Neural crest cell (in vitro differentiated cells): ENCODE results near the gene API5. TPM values are rescaled to one million over a fixed set of nuclear protein-coding genes. Genes with fewer than 3 reads are reported as not detected.

Experiments
- DNase-seq: peaks from one replicate; pipeline ENCODE4 v3.0.0; 2021; ENCODE audit warnings: low read depth, mixed read lengths, low spot score
- H3K27ac Mint-ChIP-seq: one replicate; pipeline ENCODE4 v1.8.0; 2021; ENCODE audit warnings: mild to moderate bottlenecking, mixed read lengths; ENCODE audit not compliant: unreplicated experiment
- H3K27me3 Mint-ChIP-seq: 2 replicates; pipeline ENCODE4 v1.8.0; 2021; ENCODE audit warnings: low read depth, mild to moderate bottlenecking, mixed read lengths
- H3K36me3 Mint-ChIP-seq: 2 replicates; pipeline ENCODE4 v1.8.0; 2021; ENCODE audit warnings: low read depth, mild to moderate bottlenecking, mixed read lengths
- H3K4me1 Mint-ChIP-seq: 2 replicates; pipeline ENCODE4 v1.8.0; 2021; ENCODE audit warnings: mixed read lengths
- H3K4me3 Mint-ChIP-seq: one replicate; pipeline ENCODE4 v1.8.0; 2021; ENCODE audit warnings: mild to moderate bottlenecking, mixed read lengths
- H3K9me3 Mint-ChIP-seq: 2 replicates; pipeline ENCODE4 v1.8.0; 2021; ENCODE audit warnings: mixed read lengths
- total RNA-seq: library from RNA; stranded (reverse); gene quantifications from 2 replicates; pipeline ENCODE4 v1.2.1, GENCODE V29; 2021
- TF ChIP-seq, protein P1 (sequence below): fragments of 200-600 bp; sonication (generic); conservative IDR thresholded peaks from 2 replicates; pipeline ENCODE4 v1.5.0; 2021; ENCODE audit warnings: antibody characterized with exemption, mild to moderate bottlenecking

The API5 gene
- total RNA-seq, 1 donor from 2014 or later = 166 TPM

DNA sequence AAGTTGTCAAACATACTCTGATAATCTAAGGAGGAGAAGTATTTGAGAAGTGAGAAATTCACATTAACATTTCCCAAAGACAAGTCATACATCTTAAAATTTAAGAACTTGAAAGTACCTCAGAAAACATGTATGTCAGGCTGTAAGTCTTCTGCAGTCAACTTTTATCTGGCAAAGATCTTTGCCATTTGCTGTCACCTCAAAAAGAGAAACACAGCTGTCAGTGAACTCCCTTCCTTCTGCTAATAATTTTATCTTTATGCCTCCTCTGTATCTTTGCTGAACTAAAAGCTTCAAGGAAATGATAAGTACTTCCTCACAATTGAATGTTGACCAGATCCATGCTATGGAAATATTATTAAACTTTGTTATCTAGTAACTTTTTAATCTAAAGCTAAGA is 65.6 kb downstream of the API5 start:
- Mint-ChIP-seq H3K36me3 (peaks cover 4% of the 10 kb centered on the region), H3K27me3 (no peaks in the 10 kb centered on the region), H3K27ac (no peak overlapping the region), H3K9me3 (no peaks in the 10 kb centered on the region), H3K4me3 (no peak overlapping the region), H3K4me1 (no peaks in the 10 kb centered on the region)
- no peak for DNase-seq
- TF ChIP-seq, protein P1, sequence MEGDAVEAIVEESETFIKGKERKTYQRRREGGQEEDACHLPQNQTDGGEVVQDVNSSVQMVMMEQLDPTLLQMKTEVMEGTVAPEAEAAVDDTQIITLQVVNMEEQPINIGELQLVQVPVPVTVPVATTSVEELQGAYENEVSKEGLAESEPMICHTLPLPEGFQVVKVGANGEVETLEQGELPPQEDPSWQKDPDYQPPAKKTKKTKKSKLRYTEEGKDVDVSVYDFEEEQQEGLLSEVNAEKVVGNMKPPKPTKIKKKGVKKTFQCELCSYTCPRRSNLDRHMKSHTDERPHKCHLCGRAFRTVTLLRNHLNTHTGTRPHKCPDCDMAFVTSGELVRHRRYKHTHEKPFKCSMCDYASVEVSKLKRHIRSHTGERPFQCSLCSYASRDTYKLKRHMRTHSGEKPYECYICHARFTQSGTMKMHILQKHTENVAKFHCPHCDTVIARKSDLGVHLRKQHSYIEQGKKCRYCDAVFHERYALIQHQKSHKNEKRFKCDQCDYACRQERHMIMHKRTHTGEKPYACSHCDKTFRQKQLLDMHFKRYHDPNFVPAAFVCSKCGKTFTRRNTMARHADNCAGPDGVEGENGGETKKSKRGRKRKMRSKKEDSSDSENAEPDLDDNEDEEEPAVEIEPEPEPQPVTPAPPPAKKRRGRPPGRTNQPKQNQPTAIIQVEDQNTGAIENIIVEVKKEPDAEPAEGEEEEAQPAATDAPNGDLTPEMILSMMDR = no peak

DNA sequence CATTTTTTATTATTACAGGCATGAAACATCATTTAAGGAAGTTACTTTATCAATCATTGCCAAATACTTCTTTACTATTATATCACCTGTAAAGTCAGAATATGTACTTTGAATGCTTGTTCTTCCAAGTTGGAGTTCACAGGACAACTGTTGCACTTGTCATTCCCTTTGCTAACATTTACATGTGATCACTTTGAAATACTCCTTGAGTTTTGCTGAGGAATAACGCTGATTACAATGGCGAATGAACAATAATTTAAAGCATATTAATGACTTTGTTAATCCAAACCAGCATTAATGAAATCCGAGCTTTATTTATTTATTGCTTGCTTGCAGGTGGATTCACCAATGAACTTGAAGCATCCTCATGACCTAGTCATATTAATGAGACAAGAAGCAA is 67.1 kb downstream of the API5 start:
- H3K4me1 Mint-ChIP-seq = no peaks in the 10 kb centered on the region
- TF ChIP-seq, protein P1 = no peak
- no peaks in the 10 kb centered on the region for H3K9me3 Mint-ChIP-seq
- H3K27ac Mint-ChIP-seq = no peak overlapping the region
- no peaks in the 10 kb centered on the region for H3K27me3 Mint-ChIP-seq
- H3K36me3 Mint-ChIP-seq = peaks cover 4% of the 10 kb centered on the region
- H3K4me3 Mint-ChIP-seq = no peak overlapping the region
- DNase-seq = no peak

DNA sequence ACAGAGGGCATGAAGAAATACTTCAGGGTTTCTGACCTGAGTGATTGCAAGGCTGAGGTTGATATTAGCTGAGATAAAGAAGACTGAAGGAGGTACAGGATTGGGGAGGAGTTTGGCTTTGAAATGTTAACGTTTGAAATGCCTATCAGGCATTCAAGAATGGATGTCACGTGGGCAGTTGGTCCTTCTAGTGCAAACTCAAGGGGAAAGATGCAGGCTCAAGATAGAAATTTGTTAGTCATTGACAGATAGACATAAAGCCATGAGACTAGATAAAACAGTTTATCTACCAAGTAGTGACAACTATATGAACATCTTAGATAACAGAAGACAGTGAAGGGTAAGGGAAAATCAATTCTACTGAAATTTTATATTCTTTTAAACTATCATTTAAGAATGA is 70.0 kb downstream of the API5 start:
- no peak overlapping the region for H3K27ac Mint-ChIP-seq
- no peaks in the 10 kb centered on the region for H3K9me3 Mint-ChIP-seq
- no peak for DNase-seq
- H3K36me3 Mint-ChIP-seq = peaks cover 4% of the 10 kb centered on the region
- TF ChIP-seq, protein P1 = no peak
- H3K4me3 Mint-ChIP-seq = no peak overlapping the region
- no peaks in the 10 kb centered on the region for H3K27me3 Mint-ChIP-seq
- H3K4me1 Mint-ChIP-seq = no peaks in the 10 kb centered on the region

DNA sequence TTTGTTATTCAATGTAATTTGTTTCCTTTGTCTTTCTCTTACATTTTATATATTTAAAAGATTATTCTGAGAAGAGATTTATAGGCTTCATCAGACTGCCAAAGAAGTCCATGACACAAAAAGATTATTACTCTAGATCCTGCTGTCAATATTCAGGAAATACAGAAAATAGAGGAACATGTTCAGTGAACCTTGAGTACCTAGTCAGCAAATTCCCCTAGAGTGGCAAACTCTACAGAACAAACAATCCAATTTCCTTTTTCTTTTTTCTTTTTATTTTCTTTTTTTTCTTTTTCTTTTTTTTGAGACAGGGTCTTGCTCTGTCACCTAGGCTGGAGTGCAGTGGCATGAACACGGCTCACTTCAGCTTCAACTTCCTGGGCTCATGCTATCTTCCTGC is 70.8 kb downstream of the API5 start:
- Mint-ChIP-seq H3K9me3 (no peaks in the 10 kb centered on the region), H3K27ac (no peak overlapping the region), H3K4me1 (no peaks in the 10 kb centered on the region), H3K27me3 (no peaks in the 10 kb centered on the region), H3K4me3 (no peak overlapping the region), H3K36me3 (peaks cover 4% of the 10 kb centered on the region)
- TF ChIP-seq, protein P1 = no peak
- no peak for DNase-seq

DNA sequence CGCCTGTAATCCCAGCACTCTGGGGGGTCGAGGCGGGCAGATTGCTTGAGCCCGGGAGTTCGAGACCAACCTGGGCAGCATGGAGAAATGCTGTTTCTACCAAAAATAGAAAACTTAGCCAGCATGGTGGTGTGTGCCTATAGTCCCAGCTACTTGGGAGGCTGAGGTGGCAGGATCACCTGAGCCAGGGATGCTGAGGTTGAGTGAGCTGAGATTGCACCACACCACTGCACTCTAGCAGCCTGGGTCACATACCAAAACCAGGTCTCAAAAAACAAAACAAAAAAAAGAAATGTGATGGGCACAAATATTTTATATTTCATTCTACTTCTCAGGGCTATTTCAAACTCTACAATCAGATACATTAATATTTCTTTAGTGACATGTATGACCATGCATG is 72.6 kb downstream of the API5 start:
- H3K27ac Mint-ChIP-seq = no peak overlapping the region
- H3K4me3 Mint-ChIP-seq = no peak overlapping the region
- TF ChIP-seq, protein P1 = no peak
- H3K4me1 Mint-ChIP-seq = no peaks in the 10 kb centered on the region
- no peaks in the 10 kb centered on the region for H3K27me3 Mint-ChIP-seq
- H3K9me3 Mint-ChIP-seq = no peaks in the 10 kb centered on the region
- peaks cover 7% of the 10 kb centered on the region for H3K36me3 Mint-ChIP-seq
- no peak for DNase-seq

DNA sequence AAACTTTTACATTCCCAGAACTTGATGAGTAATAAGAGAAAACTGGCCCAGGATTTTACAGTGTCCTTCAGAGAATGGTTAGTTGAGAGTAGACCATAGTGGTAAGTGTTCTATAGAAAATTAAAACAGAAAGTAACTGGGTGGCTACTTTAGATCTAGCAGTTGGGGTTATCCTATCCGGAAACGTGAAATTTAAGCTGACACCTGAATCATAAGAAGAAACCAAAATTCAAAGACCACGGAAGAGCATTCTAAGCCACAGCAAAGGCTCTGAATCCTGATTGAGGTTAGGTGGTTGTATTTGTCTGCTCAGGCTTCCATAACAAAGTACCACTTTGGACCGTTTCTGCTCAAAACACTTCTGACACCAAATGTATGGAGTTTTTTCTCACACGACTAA is 80.9 kb downstream of the API5 start:
- no peaks in the 10 kb centered on the region for H3K4me1 Mint-ChIP-seq
- no peaks in the 10 kb centered on the region for H3K9me3 Mint-ChIP-seq
- no peak overlapping the region for H3K4me3 Mint-ChIP-seq
- peaks cover 19% of the 10 kb centered on the region for H3K36me3 Mint-ChIP-seq
- no peak for DNase-seq
- H3K27me3 Mint-ChIP-seq = no peaks in the 10 kb centered on the region
- TF ChIP-seq, protein P1 = no peak
- H3K27ac Mint-ChIP-seq = no peak overlapping the region
